ENCODE data around the gene TOM1L2.

Gene TOM1L2

DNA sequence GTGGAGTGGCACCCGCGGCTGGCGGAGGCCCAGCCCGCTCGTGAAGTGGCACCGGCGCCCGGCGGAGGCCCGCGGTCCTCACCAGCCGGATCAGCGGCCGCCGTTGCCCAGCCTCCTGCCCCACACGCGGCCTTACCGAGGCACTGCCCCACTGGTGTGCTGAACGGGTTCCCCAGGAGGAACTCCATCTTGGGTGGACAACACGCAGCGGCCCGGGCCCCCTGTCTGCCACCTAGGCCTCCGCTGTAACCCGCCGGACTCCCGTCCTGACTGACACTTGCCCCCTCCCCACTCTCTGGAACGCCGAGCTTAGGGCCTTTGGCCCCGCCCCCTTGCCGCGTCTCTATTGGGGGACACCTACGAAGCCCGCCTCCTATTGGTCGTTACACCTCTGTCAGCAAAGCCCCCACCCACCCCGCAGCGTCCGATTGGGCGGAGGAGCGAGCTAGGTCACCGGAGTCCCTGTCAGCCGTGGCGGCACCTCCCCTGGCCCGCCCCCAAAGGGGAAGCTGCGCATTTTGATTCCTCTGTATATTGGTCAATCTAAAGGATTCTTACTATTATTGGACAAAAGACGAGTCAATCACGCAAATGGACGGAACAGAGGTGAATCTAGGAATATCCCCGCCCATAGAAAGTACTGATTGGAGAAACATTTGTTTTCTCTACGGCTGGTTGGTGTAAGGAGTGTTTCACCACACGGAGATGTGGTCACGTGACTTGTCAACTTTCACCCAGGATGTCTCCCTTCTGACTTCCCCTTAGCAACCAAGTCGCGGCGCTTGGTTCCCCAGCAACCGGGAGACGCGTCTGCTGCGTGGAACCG is at the start of gene TOM1L2, which contains the start of gene DRC3:
Gene TOM1L2 (minus strand): TSS at position 275 of the 826 bp plus-strand sequence. CDS start 87 bp downstream, at position 188.
Gene DRC3 (plus strand): TSS at position 737 of the 826 bp plus-strand sequence. CDS start 4,737 bp downstream, outside the sequence.
- peak; percentile 94 for FAIRE-seq
- peak; percentile 100 for DNase-seq (ENCODE audit: insufficient read length, low spot score)
- TF ChIP-seq POLR2A (IDR thresholded peaks at IDR 0.05; ENCODE audit: low read depth, low read length) = peak; percentile 79

- FAIRE-seq (no peak), DNase-seq (ENCODE audit: insufficient read length, low spot score) (no peak)
- no peak for TF ChIP-seq POLR2A (IDR thresholded peaks at IDR 0.05; ENCODE audit: low read depth, low read length)
Observed at GRCh38 chr17:18021372-18021771, 49.2 kb upstream of the TOM1L2 start.

DNA sequence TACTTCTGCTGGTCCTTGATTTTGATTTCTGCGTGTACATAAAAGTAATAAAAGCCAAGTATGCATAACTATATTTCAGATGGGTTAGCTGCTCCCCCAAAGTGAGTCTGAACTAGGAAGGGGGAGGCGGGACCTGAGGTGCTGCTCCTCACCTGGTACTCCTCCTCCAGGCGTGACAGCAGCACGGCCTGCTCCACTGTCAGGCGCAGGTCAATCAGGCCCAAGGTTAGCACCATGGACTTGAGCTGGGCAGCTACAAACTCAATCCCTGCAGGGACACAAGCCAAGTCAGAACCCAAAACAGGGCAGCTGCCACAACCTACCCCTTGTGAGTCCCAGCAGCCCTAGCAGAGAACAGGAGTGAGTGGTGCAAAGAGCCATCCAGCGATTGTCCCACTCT is 48.8 kb upstream of the TOM1L2 start:
- no peak for TF ChIP-seq POLR2A (IDR thresholded peaks at IDR 0.05; ENCODE audit: low read depth, low read length)
- FAIRE-seq = no peak
- DNase-seq (ENCODE audit: insufficient read length, low spot score) = no peak

- no peak for FAIRE-seq
- no peak for DNase-seq (ENCODE audit: insufficient read length, low spot score)
- TF ChIP-seq POLR2A (IDR thresholded peaks at IDR 0.05; ENCODE audit: low read depth, low read length) = no peak
Observed at GRCh38 chr17:18019838-18020154, 47.6 kb upstream of the TOM1L2 start.

GRCh38 chr17:18018411-18018921 is 46.3 kb upstream of the TOM1L2 start:
- TF ChIP-seq POLR2A (IDR thresholded peaks at IDR 0.05; ENCODE audit: low read depth, low read length) = no peak
- no peak for FAIRE-seq
- no peak for DNase-seq (ENCODE audit: insufficient read length, low spot score)

GRCh38 chr17:18017958-18018357 is 45.8 kb upstream of the TOM1L2 start:
- no peak for TF ChIP-seq POLR2A (IDR thresholded peaks at IDR 0.05; ENCODE audit: low read depth, low read length)
- DNase-seq (ENCODE audit: insufficient read length, low spot score) (no peak), FAIRE-seq (no peak)

- DNase-seq (ENCODE audit: insufficient read length, low spot score) = no peak
- FAIRE-seq = no peak
- no peak for TF ChIP-seq POLR2A (IDR thresholded peaks at IDR 0.05; ENCODE audit: low read depth, low read length)
Observed at GRCh38 chr17:18016426-18016825, 44.2 kb upstream of the TOM1L2 start.

DNA sequence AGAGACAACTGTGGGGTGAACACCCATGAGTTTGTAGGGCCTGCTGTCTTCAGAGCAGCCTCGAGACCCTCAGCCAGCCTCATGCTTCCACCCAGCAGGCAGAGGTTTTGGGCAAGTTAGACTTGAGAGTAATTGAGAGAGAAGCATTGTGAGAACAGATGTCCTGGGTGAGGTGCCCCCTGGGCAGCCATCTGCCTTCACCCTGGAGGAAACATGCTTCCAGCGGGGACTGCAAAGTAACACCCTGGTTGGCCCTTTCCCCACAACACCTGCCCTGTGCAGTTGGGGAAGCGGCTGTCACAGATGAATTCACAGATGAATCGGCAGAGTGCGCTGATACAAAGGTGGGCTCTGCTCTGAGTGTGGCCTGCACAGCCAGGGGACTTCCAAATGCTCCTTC is 43.4 kb upstream of the TOM1L2 start:
- TF ChIP-seq POLR2A (IDR thresholded peaks at IDR 0.05; ENCODE audit: low read depth, low read length) = no peak
- FAIRE-seq = no peak
- no peak for DNase-seq (ENCODE audit: insufficient read length, low spot score)

DNA sequence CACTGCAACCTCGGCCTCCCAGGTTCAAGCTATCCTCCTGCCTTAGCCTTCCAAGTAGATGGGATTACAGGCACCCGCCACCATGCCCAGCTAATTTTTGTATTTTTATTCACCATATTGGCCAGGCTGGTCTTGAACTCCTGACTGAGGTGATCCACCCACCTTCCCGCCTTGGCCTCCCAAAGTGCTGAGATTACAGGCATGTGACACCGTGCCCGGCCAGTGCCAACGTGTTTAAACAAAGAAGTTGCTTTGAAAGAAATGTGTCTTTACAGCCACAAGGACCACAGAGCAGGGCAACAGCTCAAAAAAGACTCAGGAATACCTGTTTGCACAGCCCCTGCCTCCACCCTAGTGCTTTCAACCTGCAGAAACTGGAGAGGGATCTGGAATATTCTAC is 41.8 kb upstream of the TOM1L2 start:
- no peak for TF ChIP-seq POLR2A (IDR thresholded peaks at IDR 0.05; ENCODE audit: low read depth, low read length)
- DNase-seq (ENCODE audit: insufficient read length, low spot score) = no peak
- no peak for FAIRE-seq

DNA sequence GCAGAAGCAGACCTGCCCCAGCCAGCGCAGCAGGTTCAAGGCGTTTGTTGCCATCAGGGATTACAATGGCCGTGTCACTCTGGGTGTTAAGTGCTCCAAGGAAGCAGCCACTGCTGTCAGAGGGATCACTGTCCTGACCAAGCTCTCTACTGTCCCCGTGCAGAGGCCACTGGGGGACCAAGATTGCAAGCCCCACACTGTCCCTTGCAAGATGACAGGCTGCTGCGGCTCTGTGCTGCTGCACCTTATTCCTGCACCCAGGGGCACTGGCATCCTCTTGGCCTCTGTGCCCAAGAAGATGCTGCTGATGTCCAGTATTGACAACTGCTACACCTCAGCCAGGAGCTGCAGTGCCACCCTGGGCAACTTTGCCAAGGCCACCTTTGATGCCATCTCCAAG is 39.1 kb upstream of the TOM1L2 start:
- no peak for TF ChIP-seq POLR2A (IDR thresholded peaks at IDR 0.05; ENCODE audit: low read depth, low read length)
- DNase-seq (ENCODE audit: insufficient read length, low spot score) (no peak), FAIRE-seq (no peak)

DNA sequence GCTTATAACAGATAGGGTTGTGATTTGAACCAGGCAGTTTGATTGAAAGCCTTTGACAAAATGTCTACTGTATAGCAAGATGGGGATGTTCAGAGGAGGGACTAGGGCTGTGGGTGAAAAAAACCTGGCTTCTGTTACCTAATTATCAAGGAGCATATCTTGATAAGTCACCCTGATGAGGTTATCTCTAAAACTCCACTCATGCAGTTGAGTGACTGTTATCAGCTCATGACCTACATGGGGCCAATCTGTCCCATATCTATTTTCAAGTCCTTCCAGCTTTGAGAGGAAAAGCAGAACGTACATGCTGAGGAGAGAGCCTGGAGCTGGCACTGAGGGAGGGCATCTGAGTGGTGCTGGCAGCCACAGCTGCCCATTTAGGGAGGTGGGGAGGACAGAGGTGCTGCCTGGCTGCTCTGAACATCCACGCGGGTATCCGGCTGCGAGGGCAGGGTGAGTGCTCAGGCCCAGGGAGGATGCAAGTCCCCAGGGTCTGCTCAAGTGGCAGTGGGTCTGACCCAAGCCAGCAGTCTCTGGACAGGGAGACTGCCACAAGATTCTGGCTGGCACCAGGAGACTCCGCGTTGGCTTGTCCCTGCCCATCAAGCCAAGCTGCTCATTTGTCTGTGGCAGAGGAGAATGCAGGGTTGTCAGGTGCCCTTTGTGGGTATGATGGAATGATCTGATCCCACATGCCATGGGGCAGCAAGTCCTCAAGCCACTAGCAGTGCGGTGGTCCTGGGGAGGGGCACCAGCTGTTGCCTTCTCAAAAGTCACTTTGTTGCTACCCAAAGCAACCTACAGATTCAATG is 37.6 kb upstream of the TOM1L2 start:
- TF ChIP-seq POLR2A (IDR thresholded peaks at IDR 0.05; ENCODE audit: low read depth, low read length) = no peak
- FAIRE-seq (no peak), DNase-seq (ENCODE audit: insufficient read length, low spot score) (no peak)

DNA sequence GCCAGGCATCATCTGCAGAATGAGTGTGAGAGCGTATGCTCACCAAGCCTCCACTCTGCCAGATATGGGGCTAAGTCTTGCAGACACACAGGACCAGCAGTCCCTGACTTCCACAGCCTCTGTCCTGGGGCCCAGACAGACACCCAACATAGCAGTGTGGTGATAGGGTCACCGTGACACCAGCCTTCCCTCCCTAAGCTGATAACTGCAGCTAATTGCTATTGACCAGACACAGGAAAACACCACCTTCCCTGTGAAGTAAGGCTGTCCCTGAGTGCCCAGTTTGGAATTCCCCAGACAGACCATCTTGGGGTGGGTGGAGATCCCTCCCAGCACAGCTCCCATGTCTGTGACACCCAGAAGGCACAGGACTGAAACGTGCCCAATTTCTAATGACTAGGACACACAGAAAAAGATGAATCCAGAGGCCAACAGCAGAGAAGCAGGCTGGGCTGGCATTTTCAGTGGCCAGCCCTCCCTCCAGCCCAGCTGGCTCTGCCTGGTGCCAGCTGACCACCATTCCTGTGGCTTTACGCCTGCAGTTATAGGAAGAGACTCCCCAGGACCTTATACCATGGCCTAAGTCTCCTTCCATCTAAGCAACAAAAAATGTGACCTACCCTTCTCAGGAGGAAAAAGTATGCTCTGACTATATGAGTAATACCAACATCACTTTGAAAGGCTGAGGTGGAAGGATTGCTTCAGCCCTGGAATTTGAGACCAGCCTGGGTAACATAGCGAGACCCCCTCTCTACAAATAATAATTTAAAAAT is 36.5 kb upstream of the TOM1L2 start:
- DNase-seq (ENCODE audit: insufficient read length, low spot score) = peak; percentile 98
- FAIRE-seq = peak; percentile 52
- no peak for TF ChIP-seq POLR2A (IDR thresholded peaks at IDR 0.05; ENCODE audit: low read depth, low read length)

- no peak for TF ChIP-seq POLR2A (IDR thresholded peaks at IDR 0.05; ENCODE audit: low read depth, low read length)
- no peak for DNase-seq (ENCODE audit: insufficient read length, low spot score)
- no peak for FAIRE-seq
Observed at GRCh38 chr17:18006495-18007239, 34.5 kb upstream of the TOM1L2 start.
